C4-2B (cell line): ENCODE data around the gene PHPT1.

ENCODE experiments used
- H3K27ac ChIP-seq: fragments of 450-650 bp; 2 replicates; pipeline ENCODE4 v1.5.1; 2017
- CTCF ChIP-seq: fragments of 450-650 bp; conservative IDR thresholded peaks from 2 replicates; pipeline ENCODE4 v1.5.1; 2017; ENCODE audit warnings: mild to moderate bottlenecking
- ZFX ChIP-seq: fragments of 450-650 bp; IDR thresholded peaks from 2 replicates; pipeline ENCODE4 v1.6.1; 2017

The PHPT1 gene

GRCh38 chr9:136846376-136847087 is 2.7 kb upstream of the PHPT1 start:
- TF ChIP-seq ZFX: no peak
- TF ChIP-seq CTCF: no peak
- no peak overlapping the region; the same call in 1 of the 2 replicates for H3K27ac ChIP-seq

DNA sequence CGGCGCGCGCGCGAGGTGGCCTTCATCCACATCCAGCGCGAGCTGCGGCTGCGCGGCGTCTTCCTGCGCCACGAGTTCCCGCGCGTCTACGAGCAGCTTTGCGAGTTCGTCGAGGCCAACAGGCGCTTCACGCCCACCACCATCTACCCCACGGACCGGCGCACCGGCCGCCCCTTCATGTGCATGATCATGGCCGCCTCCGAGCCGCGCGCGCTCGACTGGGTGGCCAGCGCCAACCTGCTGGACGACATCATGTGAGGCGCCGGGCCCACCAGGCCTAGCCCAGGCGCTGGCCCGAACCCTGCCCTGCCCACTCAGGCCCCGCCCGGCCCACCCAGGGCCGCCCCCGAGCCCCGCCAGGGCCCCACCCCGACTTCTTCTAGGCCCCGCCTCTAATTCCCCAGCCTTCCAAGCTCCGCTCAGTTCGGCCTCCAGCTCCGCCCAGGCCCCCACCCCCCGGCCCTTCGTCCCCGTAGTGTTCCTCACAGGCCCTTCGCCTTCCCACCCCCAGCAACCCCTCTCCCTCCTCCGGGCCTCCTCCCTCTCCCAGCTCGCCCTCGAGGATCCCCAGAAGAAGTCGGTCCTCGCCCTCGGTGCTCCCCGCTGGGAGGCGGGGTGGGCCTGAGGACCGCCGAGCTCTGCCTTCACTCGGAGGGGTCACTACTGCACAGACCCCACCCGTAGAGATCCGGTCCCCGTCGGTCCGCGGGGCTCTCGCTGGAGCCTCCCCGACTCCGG is 2.0 kb upstream of the PHPT1 start:
- peak overlapping the region; percentile 96 for H3K27ac ChIP-seq
- TF ChIP-seq CTCF (no peak), ZFX (no peak)

GRCh38 chr9:136847826-136848392 is 1.3 kb upstream of the PHPT1 start:
- H3K27ac ChIP-seq: peak overlapping the region; percentile 96
- no peak for TF ChIP-seq CTCF
- peak; percentile 66 for TF ChIP-seq ZFX

DNA sequence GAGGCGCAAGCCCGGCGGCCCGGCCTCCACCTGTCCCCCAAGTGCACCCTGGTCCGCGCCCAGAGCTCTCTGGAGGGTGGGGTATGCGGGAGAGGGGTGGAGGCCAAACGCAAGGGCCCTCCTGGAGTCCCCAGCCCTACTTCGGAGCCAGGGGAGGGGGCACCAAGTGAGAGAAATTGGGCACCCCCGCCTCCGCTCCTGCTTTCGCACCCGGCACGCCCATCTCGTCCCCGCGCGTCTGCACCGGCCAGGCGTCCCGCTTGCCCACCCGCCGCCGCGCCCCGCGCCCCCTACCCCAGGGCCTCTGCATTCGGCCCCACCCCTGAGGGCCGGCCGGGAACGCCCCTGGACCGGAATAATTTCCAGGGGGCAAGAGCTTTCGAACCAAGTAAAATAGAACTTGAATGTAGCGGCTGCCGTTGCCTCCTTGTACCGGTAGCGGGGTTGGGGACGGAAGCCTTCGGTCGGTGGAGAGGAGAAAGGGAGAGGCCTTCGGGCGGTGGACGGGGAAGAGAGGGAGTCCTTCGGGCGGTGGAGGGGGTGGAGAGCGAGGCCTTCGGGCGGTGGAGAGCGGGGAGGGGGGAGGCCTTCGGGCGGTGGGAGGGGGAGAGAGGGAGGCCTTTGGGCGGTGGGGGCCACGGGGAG is 694 bp upstream of the PHPT1 start:
- H3K27ac ChIP-seq: peak overlapping the region; percentile 96
- no peak for TF ChIP-seq CTCF
- 0 out of 2 replicates have a peak, but pooled peaks have one; percentile 24 for TF ChIP-seq ZFX

GRCh38 chr9:136849960-136850865 is 1.0 kb downstream of the PHPT1 start:
- TF ChIP-seq ZFX (no peak), CTCF (no peak)
- peak overlapping the region; percentile 96 for H3K27ac ChIP-seq

- no peak for TF ChIP-seq CTCF
- TF ChIP-seq ZFX: no peak
Measured at GRCh38 chr9:136850866-136851775, 1.9 kb downstream of the PHPT1 start.

More at GRCh38 chr9:136850866-136851775, 1.9 kb downstream of the PHPT1 start:
- no peak overlapping the region for H3K27ac ChIP-seq
